GM18502 (cell line): ENCODE results near the gene HASPIN.
A peak's percentile ranks its signal among the peaks of the same experiment; 100 is the strongest.
"Not testable (repeated sequence)": the region's sequence is repeated elsewhere in the genome, so short reads cannot be mapped to it uniquely, and the experiment has no call there.

Experiments
- ATAC-seq: cut with Tn5 transposase; IDR thresholded peaks from one replicate; pipeline ENCODE4 v1.9.1; 2021; ENCODE audit warnings: mild to moderate bottlenecking; ENCODE audit not compliant: unreplicated experiment, poor library complexity

The HASPIN gene

GRCh38 chr17:3732210-3732621 is 8.5 kb downstream of the HASPIN start:
- no peak for ATAC-seq

- ATAC-seq = not testable (repeated sequence)
These were observed 11.2 kb downstream of the HASPIN start for GRCh38 chr17:3734911-3735276.

- ATAC-seq = no peak
These were observed 11.8 kb downstream of the HASPIN start for GRCh38 chr17:3735515-3735914.

- ATAC-seq = no peak
These were observed 15.0 kb downstream of the HASPIN start for GRCh38 chr17:3738562-3739295.

- ATAC-seq = no peak
These were observed 15.9 kb downstream of the HASPIN start for GRCh38 chr17:3739422-3740124.

- peak; percentile 54 for ATAC-seq
These were observed 16.9 kb downstream of the HASPIN start for GRCh38 chr17:3740611-3741073.

GRCh38 chr17:3744014-3744413 is 20.3 kb downstream of the HASPIN start:
- no peak for ATAC-seq

- ATAC-seq = no peak
These were observed 21.4 kb downstream of the HASPIN start for GRCh38 chr17:3745071-3745470.

GRCh38 chr17:3747805-3748204 is 24.1 kb downstream of the HASPIN start:
- no peak for ATAC-seq

- ATAC-seq = no peak
These were observed 24.9 kb downstream of the HASPIN start for GRCh38 chr17:3748576-3748975.

GRCh38 chr17:3750296-3750695 is 26.6 kb downstream of the HASPIN start:
- ATAC-seq = no peak

- no peak for ATAC-seq
These were observed 27.2 kb downstream of the HASPIN start for GRCh38 chr17:3750926-3751325.

- no peak for ATAC-seq
These were observed 28.1 kb downstream of the HASPIN start for GRCh38 chr17:3751836-3752235.

GRCh38 chr17:3753624-3754023 is 29.9 kb downstream of the HASPIN start:
- no peak for ATAC-seq

GRCh38 chr17:3754066-3754457 is 30.4 kb downstream of the HASPIN start:
- no peak for ATAC-seq

- no peak for ATAC-seq
These were observed 31.0 kb downstream of the HASPIN start for GRCh38 chr17:3754458-3755334.

GRCh38 chr17:3755335-3756030 is 31.8 kb downstream of the HASPIN start:
- ATAC-seq = no peak

GRCh38 chr17:3759597-3760216 is 36.0 kb downstream of the HASPIN start:
- no peak for ATAC-seq

GRCh38 chr17:3761036-3761917 is 37.6 kb downstream of the HASPIN start:
- ATAC-seq = no peak
